HG02973 (cell line): ENCODE measurements around the gene AIF1.
A peak's percentile ranks its signal among the peaks of the same experiment; 100 is the strongest.

Experiments used
- ATAC-seq: cut with Tn5 transposase; IDR thresholded peaks from one replicate; pipeline ENCODE4 v1.9.1; 2021; ENCODE audit warnings: moderate library complexity; ENCODE audit not compliant: unreplicated experiment

Gene AIF1

GRCh38 chr6:31620586-31621319 is 5.7 kb downstream of the AIF1 start, which contains the start of gene PRRC2A:
TSS of gene PRRC2A (plus strand) at chr6:31620715. CDS start at chr6:31622790, 2,075 bp downstream.
- peak; percentile 47 for ATAC-seq

GRCh38 chr6:31621320-31621939 is 6.4 kb downstream of the AIF1 start:
- ATAC-seq: no peak

GRCh38 chr6:31621991-31622390 is 7.0 kb downstream of the AIF1 start:
- no peak for ATAC-seq

DNA sequence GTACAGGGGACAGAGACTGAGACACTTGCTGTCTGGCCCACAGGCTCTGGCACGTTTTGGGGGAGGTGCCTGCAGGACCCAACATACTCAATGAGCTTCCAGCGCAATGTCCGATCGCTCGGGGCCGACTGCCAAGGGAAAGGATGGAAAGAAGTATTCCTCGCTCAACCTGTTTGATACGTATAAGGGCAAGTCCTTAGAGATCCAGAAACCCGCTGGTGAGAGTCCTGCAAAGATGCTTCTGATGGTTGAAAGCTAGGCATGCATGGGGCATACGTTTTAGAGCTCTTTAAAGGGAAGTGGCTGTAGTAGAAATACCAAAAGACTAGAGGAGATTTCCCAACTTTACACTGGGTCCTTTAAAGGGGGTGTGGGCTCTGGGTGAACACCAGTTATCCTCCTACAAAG is 7.7 kb downstream of the AIF1 start:
- ATAC-seq: no peak

DNA sequence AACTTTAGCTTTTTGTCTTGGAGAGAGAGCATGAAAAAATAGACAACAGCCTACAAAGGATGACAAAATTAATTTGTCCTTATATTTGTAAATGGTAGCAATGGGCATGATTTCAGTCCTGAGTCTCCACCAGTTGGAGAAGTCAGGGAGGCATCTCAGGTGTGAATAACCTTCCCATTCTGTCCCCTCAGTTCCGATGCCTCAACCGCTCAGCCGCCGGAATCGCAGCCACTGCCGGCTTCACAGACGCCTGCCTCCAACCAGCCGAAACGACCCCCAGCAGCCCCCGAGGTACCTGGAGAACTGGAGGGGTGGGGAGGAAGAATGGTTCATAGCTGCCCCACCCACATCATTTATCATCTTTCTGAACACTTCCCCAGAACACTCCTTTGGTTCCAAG is 9.0 kb downstream of the AIF1 start:
- ATAC-seq: no peak

- no peak for ATAC-seq
Measured at GRCh38 chr6:31626952-31627351, 11.9 kb downstream of the AIF1 start.

GRCh38 chr6:31627690-31628287 is 12.8 kb downstream of the AIF1 start:
- no peak for ATAC-seq

- no peak for ATAC-seq
Measured at GRCh38 chr6:31629014-31629413, 14.0 kb downstream of the AIF1 start.

- no peak for ATAC-seq
Measured at GRCh38 chr6:31630177-31630934, 15.3 kb downstream of the AIF1 start.

- no peak for ATAC-seq
Measured at GRCh38 chr6:31631209-31631608, 16.2 kb downstream of the AIF1 start.

- ATAC-seq: no peak
Measured at GRCh38 chr6:31631681-31632278, 16.7 kb downstream of the AIF1 start.

DNA sequence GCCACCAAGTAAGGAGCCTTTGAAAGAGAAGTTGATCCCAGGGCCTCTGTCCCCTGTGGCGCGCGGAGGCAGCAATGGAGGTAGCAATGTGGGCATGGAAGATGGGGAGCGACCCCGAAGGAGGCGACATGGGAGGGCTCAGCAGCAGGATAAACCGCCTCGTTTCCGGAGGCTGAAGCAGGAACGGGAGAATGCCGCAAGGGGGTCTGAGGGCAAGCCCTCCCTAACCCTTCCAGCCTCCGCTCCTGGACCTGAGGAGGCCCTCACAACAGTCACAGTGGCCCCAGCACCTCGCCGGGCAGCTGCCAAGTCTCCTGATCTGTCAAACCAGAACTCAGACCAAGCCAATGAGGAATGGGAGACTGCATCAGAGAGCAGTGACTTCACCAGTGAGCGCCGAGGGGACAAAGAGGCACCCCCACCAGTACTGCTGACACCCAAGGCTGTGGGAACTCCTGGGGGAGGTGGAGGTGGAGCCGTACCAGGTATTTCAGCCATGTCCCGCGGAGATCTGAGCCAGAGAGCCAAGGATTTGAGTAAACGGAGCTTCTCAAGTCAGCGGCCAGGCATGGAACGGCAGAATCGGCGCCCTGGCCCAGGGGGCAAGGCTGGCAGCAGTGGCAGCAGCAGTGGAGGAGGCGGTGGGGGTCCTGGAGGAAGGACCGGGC is 17.4 kb downstream of the AIF1 start:
- ATAC-seq: no peak

DNA sequence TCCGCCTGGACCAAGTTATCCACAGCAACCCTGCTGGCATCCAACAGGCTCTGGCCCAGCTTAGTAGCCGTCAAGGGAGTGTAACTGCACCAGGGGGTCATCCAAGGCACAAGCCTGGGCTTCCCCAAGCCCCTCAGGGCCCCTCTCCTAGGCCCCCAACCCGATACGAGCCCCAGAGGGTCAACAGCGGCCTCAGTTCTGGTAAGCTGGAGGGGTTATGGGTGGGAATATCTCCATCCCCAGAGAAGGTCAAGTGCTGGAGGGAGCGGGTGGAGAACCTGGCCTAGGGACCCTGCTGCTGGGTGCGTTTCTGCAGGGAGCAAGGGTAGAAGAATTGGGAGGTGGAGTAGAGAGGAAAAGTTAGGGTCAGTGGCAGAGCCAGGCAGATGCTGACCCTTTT is 18.4 kb downstream of the AIF1 start:
- ATAC-seq: no peak

DNA sequence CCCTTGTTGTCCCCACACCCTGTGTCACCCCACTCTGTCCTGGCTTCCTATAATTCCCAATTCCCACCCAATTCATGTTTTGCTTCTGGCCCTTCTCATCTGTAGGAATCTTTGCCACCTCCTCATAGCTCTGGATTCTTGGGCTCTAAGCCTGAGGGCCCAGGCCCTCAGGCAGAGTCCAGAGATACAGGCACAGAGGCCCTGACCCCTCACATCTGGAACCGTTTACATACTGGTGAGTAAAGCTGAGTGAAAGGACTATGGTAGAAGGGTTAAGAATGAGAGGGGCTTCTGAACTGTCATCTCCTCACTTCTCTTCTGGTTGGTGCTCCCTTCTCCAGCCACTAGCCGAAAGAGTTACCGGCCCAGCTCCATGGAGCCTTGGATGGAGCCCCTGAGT is 19.1 kb downstream of the AIF1 start:
- ATAC-seq: no peak

DNA sequence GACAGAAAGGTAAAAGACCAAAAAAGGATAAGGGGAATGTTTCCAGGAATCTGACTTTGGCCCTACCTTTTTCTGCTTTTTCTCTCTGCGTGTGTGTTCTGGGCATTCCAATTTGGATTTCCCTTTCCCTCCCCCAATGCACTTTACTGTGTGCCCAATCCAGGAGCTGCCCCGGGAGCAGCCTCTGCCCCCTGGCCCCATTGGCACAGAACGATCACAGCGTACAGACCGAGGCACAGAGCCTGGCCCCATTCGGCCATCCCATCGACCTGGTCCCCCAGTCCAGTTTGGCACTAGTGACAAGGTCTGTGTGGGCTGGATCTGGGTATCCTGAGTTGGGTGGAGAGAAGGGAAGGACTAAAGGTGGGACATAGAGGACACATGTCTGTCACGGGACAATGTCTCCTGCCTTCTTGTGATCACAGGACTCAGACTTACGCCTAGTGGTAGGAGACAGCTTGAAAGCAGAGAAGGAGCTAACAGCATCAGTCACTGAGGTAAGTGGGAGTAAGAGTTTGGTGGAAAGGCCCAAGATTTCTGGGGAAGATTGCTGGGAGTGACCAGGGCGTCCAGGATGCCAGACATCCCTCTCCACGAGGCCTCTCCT is 20.0 kb downstream of the AIF1 start:
- ATAC-seq: no peak

DNA sequence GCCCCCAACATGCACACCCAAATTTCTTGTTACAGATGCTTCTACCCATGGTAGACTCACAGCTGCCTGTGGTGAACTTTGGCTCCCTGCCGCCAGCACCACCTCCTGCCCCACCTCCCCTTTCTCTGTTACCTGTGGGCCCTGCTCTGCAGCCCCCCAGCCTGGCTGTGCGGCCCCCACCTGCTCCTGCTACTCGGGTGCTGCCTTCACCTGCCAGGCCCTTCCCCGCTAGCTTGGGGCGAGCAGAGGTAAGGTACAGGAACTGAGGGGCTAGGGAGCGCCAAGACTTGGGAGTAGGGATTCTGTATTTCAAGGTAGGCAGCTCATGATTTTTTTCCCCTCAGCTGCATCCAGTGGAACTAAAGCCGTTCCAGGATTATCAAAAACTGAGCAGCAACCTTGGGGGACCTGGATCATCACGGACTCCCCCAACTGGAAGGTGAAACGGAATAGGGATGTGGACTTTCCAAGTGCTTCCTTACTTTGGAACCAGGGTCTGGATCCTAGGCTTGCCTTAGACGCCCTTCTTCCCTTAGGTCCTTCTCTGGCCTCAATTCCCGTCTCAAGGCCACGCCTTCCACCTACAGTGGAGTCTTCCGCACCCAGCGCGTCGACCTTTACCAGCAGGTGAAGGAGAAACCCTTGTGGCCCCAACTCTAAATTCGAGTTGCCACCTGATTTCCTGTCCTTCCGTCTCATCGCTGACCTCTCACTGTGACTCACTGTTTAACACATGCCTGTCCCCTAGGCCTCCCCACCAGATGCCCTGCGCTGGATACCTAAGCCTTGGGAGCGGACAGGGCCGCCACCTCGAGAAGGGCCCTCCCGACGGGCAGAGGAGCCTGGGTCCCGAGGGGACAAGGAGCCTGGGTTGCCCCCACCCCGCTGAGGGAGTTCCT is 21.9 kb downstream of the AIF1 start:
- ATAC-seq: no peak

DNA sequence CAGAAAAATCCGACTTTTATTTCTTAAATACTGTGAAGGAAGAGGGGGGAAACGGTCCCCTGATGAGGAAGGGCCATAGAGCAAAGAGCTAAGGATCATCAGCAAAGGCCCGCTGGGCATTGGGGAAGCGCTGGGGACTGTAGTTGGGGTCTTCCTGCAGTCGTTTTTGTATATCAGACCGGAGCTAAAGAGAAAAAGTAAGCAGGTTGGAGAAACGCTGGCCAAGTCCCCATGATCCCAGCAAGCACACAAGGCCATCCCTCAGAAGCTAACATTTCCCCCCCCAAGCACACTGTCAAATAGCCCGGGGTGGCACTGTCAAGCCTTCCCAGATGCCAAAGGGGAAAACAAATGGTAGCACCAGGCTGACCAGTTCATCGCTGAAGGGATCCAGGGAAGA is 24.0 kb downstream of the AIF1 start:
- ATAC-seq: no peak

DNA sequence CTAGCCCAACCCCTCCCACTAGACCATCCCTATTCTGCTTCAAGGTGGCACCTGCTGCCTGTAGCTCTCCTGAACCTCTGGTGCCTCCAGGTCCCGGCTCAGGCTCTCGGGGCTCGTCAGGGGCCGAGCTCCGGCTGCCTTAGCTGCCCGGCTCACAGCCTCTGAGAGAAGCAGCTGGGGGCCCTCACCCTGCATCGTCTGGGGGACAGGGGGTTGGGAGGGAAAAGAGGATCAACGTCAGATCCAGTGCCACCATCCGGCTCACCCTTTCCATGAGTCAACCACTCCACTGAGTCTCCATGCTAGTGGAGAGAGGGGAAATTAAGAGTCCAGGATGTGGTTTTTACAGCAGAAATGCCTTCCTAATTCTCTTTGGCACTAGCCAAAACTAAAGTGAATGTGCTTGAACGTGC is 24.4 kb downstream of the AIF1 start:
- ATAC-seq: no peak

- no peak for ATAC-seq
Measured at GRCh38 chr6:31640612-31641011, 25.6 kb downstream of the AIF1 start.
